ENCODE data around the gene FOXE3.

Gene FOXE3

DNA sequence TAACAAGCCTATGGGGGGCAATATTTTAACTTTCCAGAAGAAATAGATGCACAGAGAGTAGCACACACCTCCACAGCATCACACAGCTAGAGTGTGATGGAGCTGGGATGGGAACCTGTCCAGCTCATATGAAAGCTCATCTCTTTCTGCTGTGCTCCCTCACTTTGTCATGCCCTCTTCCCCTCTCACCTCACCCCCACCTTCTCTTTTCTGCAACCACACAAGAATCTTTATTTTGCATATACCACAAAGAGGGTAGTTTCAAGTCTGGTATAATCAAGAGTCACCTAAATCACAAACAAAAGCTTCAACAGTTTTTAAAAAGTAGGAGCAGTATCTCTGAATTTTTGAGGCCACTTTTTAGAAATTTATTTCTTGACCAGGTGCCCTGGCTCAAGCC is 44.4 kb downstream of the FOXE3 start:
- Histone ChIP-seq H3K27ac (no peak overlapping the region), H3K4me3 (no peak overlapping the region)
- no peak for DNase-seq (ENCODE audit: low spot score)
- TF ChIP-seq, protein P1, sequence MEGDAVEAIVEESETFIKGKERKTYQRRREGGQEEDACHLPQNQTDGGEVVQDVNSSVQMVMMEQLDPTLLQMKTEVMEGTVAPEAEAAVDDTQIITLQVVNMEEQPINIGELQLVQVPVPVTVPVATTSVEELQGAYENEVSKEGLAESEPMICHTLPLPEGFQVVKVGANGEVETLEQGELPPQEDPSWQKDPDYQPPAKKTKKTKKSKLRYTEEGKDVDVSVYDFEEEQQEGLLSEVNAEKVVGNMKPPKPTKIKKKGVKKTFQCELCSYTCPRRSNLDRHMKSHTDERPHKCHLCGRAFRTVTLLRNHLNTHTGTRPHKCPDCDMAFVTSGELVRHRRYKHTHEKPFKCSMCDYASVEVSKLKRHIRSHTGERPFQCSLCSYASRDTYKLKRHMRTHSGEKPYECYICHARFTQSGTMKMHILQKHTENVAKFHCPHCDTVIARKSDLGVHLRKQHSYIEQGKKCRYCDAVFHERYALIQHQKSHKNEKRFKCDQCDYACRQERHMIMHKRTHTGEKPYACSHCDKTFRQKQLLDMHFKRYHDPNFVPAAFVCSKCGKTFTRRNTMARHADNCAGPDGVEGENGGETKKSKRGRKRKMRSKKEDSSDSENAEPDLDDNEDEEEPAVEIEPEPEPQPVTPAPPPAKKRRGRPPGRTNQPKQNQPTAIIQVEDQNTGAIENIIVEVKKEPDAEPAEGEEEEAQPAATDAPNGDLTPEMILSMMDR (IDR thresholded peaks at IDR 0.05): no peak

GRCh38 chr1:47465605-47466004 is 49.5 kb downstream of the FOXE3 start:
- no peak for DNase-seq (ENCODE audit: low spot score)
- H3K4me3 ChIP-seq: no peak overlapping the region
- TF ChIP-seq, protein P1 (IDR thresholded peaks at IDR 0.05): no peak
- H3K27ac ChIP-seq: no peak overlapping the region
